ENCODE data around the gene EPB41. TPM values are rescaled to one million over a fixed set of nuclear protein-coding genes. Genes with fewer than 3 reads are reported as not detected.

Gene EPB41
- total and polyA plus RNA-seq, 9 of the 15 experiments (the other 6 are each of a cell fraction or from before 2014, with no cell fraction given), result 3.7 to 213 (median 141) TPM

DNA sequence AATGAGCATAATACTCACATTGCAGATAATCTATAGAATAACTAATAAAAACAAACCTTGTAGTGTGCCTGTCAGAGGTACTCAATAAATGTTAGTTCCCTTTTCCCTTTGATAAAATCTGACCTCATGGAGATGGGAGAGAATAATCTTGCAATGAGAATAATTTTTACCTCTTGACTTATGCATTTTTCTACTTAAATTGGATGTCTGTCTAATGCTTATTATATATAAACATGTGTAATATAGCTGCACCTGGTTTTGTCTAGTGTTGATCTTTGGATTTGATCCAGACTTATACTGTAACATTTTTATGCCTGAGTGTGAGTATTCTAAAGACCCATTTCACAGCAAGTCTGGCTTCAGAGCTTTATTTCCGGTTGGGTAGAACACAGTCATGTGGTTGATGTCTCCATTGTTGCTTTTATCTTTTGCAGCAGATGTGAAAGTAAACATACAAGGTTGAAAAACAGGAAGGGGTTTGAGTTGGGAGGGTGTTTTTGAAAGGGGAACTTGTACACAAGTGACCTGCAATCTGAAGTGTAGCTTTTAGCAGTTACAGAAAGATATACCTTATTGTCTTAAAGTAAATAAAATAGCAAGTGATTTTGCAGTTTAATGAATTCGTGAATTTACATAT is 12.4 kb downstream of the EPB41 start (continued):
- TF ChIP-seq TAF7 (tag; IDR thresholded peaks at IDR 0.05) (no peak), RNF2 (IDR thresholded peaks at IDR 0.05) (peak; percentile 80), ZNF444 (CRISPR knock-in tag; IDR thresholded peaks at IDR 0.05) (no peak), POLR2AphosphoS2 (IDR thresholded peaks at IDR 0.05; ENCODE audit: low read length) (no peak), ZNF165 (CRISPR knock-in tag; IDR thresholded peaks at IDR 0.05; ENCODE audit: borderline replicate concordance) (no peak), NFRKB (IDR thresholded peaks at IDR 0.05; ENCODE audit: low read depth) (peak; percentile 67; the same call in 1 of the 2 replicates), SMARCB1 (IDR thresholded peaks at IDR 0.05; ENCODE audit: insufficient read length, low read depth) (no peak), KAT2B (IDR thresholded peaks at IDR 0.05; ENCODE audit: low read depth, low read length) (no peak), KLF1 (tag; IDR thresholded peaks at IDR 0.05) (no peak), ZKSCAN1 (IDR thresholded peaks at IDR 0.05; ENCODE audit: low read depth, low read length) (no peak; the same call in 1 of the 2 replicates), E4F1 (CRISPR knock-in tag; IDR thresholded peaks at IDR 0.05; ENCODE audit: borderline replicate concordance) (no peak), MECOM (CRISPR knock-in tag; IDR thresholded peaks at IDR 0.05) (no peak), RBFOX2 (IDR thresholded peaks at IDR 0.05; ENCODE audit: low read depth, low read length) (no peak)
- TF ChIP-seq, protein P1, sequence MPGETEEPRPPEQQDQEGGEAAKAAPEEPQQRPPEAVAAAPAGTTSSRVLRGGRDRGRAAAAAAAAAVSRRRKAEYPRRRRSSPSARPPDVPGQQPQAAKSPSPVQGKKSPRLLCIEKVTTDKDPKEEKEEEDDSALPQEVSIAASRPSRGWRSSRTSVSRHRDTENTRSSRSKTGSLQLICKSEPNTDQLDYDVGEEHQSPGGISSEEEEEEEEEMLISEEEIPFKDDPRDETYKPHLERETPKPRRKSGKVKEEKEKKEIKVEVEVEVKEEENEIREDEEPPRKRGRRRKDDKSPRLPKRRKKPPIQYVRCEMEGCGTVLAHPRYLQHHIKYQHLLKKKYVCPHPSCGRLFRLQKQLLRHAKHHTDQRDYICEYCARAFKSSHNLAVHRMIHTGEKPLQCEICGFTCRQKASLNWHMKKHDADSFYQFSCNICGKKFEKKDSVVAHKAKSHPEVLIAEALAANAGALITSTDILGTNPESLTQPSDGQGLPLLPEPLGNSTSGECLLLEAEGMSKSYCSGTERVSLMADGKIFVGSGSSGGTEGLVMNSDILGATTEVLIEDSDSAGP (CRISPR knock-in tag; IDR thresholded peaks at IDR 0.05), result no peak
- TF ChIP-seq, protein P2, sequence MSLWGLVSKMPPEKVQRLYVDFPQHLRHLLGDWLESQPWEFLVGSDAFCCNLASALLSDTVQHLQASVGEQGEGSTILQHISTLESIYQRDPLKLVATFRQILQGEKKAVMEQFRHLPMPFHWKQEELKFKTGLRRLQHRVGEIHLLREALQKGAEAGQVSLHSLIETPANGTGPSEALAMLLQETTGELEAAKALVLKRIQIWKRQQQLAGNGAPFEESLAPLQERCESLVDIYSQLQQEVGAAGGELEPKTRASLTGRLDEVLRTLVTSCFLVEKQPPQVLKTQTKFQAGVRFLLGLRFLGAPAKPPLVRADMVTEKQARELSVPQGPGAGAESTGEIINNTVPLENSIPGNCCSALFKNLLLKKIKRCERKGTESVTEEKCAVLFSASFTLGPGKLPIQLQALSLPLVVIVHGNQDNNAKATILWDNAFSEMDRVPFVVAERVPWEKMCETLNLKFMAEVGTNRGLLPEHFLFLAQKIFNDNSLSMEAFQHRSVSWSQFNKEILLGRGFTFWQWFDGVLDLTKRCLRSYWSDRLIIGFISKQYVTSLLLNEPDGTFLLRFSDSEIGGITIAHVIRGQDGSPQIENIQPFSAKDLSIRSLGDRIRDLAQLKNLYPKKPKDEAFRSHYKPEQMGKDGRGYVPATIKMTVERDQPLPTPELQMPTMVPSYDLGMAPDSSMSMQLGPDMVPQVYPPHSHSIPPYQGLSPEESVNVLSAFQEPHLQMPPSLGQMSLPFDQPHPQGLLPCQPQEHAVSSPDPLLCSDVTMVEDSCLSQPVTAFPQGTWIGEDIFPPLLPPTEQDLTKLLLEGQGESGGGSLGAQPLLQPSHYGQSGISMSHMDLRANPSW (CRISPR knock-in tag; IDR thresholded peaks at IDR 0.05), result no peak
